SK-N-SH (cell line): ENCODE data around the gene ZBTB49.

Source experiments
- CTCF ChIP-seq: fragments of 200-600 bp; sonication (generic); IDR thresholded peaks from 2 replicates; pipeline ENCODE4 v1.6.1; 2017; ENCODE audit warnings: antibody characterized with exemption, mild to moderate bottlenecking, moderate library complexity
- EP300 ChIP-seq, 2 experiments: IDR thresholded peaks; 2 replicates each; pipeline versions ENCODE4 v1.4.0 to v1.6.1; 2012; ENCODE audit warnings: borderline replicate concordance in 1 of 2, low read depth in 1 of 2, low read length in 1 of 2
- GATA2 ChIP-seq: sonication (generic); formaldehyde crosslinking; IDR thresholded peaks from 2 replicates; pipeline ENCODE4 v1.5.0; 2020; ENCODE audit warnings: mild to moderate bottlenecking, missing genetic modification reagents
- JUND ChIP-seq: IDR thresholded peaks from 2 replicates; pipeline ENCODE4 v1.4.0; 2012
- MAX ChIP-seq: IDR thresholded peaks from 2 replicates; pipeline ENCODE4 v1.4.0; 2012; ENCODE audit warnings: low read depth
- PBX3 ChIP-seq: IDR thresholded peaks from 2 replicates; pipeline ENCODE4; 2012
- POLR2AphosphoS5 ChIP-seq: IDR thresholded peaks from 2 replicates; pipeline ENCODE4 v1.6.1; 2012; ENCODE audit warnings: low read depth, low read length
- RCOR1 ChIP-seq: fragments of 150-350 bp; IDR thresholded peaks from 2 replicates; pipeline ENCODE4 v1.6.1; 2017; ENCODE audit warnings: antibody characterized with exemption, low read length
- TAF1 ChIP-seq: IDR thresholded peaks from 2 replicates; pipeline ENCODE4 v1.6.1; 2012; ENCODE audit warnings: low read depth, mild to moderate bottlenecking, low read length, moderate library complexity, borderline replicate concordance
- USF2 ChIP-seq: fragments of 150-350 bp; IDR thresholded peaks from 2 replicates; pipeline ENCODE4 v1.6.1; 2017; ENCODE audit warnings: antibody characterized with exemption, low read length, low read depth, borderline replicate concordance
- ZBTB33 ChIP-seq: IDR thresholded peaks from 2 replicates; pipeline ENCODE4 v1.4.0; 2012; ENCODE audit warnings: low read depth, borderline replicate concordance

GRCh38 chr4:4326166-4326565 is 36.1 kb downstream of the ZBTB49 start:
- no peak for TF ChIP-seq CTCF
- no peak for TF ChIP-seq TAF1
- no peak for TF ChIP-seq POLR2AphosphoS5
- TF ChIP-seq MAX = no peak
- no peak for TF ChIP-seq PBX3
- TF ChIP-seq USF2 = no peak
- TF ChIP-seq RCOR1 = no peak
- no peak for TF ChIP-seq ZBTB33
- no peak for TF ChIP-seq JUND
- TF ChIP-seq GATA2 (CRISPR knock-in tag) = no peak
- TF ChIP-seq EP300 (IDR thresholded peaks at IDR 0.05; ENCODE audit: borderline replicate concordance in 1 of 2, low read depth in 1 of 2, low read length in 1 of 2) = no peak
